ENCODE data around the gene HDAC4.

The HDAC4 gene

DNA sequence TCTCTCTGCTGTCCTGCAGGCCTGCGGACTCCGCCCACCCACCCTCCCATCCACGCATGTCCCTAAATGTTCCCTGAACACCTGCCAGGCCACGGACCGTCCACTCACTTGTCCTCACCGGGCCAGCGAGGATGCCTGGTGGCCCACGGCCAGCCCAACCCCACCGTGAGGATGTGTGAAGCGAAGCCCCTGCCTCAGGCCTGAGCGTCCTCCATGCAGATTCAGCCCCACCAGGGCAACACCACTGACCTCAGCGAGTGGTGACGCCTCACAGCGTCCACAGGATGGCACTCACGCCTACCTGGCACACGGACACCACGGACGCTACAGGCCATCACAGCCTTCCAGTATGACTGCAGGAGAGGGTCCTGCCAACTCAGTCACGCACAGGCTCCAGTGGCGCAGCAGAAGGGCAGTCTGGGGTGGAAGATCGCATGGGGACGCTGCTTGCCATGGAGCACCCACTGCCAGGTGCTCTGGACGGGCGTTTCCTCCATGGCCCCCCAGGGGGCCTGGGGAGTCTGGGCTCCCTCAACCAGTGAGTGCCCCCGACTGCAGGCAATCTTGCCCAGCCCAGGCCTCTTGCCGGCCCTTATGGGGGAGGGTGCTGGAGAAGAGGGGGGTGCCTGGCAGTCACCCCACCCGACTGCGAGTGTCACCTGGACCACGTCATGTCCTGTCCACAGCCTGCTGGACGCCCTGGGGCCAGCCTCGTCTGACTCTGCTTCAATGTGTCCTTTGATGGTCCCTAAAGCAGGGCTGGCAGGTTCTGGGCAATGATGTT lies 25.4 kb downstream of the HDAC4 start:
- Histone ChIP-seq H3K9me2 (ENCODE audit: low read depth, low read length) (no peaks in the 10 kb centered on the region), H4K20me1 (ENCODE audit: insufficient read depth, low read length) (no peaks in the 10 kb centered on the region), H2AFZ (ENCODE audit: low read length) (no peak overlapping the region), H3K9ac (ENCODE audit: low read length) (no peak overlapping the region), H3K4me1 (ENCODE audit: insufficient read depth, low read length, severe bottlenecking) (no peaks in the 10 kb centered on the region), H3K4me2 (ENCODE audit: low read length) (no peak overlapping the region), H3K36me3 (ENCODE audit: insufficient read depth, low read length) (no peaks in the 10 kb centered on the region), H3K79me2 (ENCODE audit: insufficient read depth, low read length) (no peaks in the 10 kb centered on the region), H3K27me3 (ENCODE audit: insufficient read depth, low read length) (no peaks in the 10 kb centered on the region), H3F3A (ENCODE audit: insufficient read depth, low read length) (no peaks in the 10 kb centered on the region), H3K27ac (ENCODE audit: low read depth, low read length, poor library complexity, severe bottlenecking) (no peak overlapping the region), H3K4me3 (ENCODE audit: low read depth, low read length, poor library complexity, severe bottlenecking) (no peak overlapping the region), H3K9me3 (ENCODE audit: low read length) (no peaks in the 10 kb centered on the region)
- TF ChIP-seq CTCF (IDR thresholded peaks at IDR 0.05; ENCODE audit: low read length) (no peak), EZH2 (IDR thresholded peaks at IDR 0.05; ENCODE audit: borderline replicate concordance, low read length) (no peak)

DNA sequence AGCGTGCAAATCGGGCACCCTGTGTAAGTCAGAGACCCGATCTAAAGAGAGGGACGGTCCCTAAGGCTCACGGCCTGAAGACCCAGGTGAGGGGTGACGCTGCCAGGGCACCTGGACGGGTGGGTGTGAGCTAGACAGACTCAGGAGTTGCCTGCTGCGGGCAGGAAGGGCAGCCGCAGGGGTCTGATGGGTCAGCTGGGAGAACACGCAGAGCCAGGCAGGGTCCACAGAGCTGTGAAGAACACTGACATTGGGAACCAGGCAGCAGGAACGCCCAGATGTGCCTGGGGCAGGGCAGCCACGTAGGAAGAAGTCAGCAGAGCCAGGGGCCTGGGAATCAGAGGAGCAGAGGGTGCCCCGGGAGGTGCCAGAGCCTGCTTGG lies 25.9 kb downstream of the HDAC4 start:
- Histone ChIP-seq H3K36me3 (ENCODE audit: insufficient read depth, low read length) (no peaks in the 10 kb centered on the region), H3K79me2 (ENCODE audit: insufficient read depth, low read length) (no peaks in the 10 kb centered on the region), H3K4me2 (ENCODE audit: low read length) (no peak overlapping the region), H2AFZ (ENCODE audit: low read length) (no peak overlapping the region), H3K4me3 (ENCODE audit: low read depth, low read length, poor library complexity, severe bottlenecking) (no peak overlapping the region), H3K9ac (ENCODE audit: low read length) (no peak overlapping the region), H3F3A (ENCODE audit: insufficient read depth, low read length) (no peaks in the 10 kb centered on the region), H3K27me3 (ENCODE audit: insufficient read depth, low read length) (no peaks in the 10 kb centered on the region), H4K20me1 (ENCODE audit: insufficient read depth, low read length) (no peaks in the 10 kb centered on the region), H3K9me2 (ENCODE audit: low read depth, low read length) (no peaks in the 10 kb centered on the region), H3K27ac (ENCODE audit: low read depth, low read length, poor library complexity, severe bottlenecking) (no peak overlapping the region), H3K9me3 (ENCODE audit: low read length) (no peaks in the 10 kb centered on the region), H3K4me1 (ENCODE audit: insufficient read depth, low read length, severe bottlenecking) (no peaks in the 10 kb centered on the region)
- no peak for TF ChIP-seq EZH2 (IDR thresholded peaks at IDR 0.05; ENCODE audit: borderline replicate concordance, low read length)
- no peak for TF ChIP-seq CTCF (IDR thresholded peaks at IDR 0.05; ENCODE audit: low read length)

- Histone ChIP-seq H3K4me3 (ENCODE audit: low read depth, low read length, poor library complexity, severe bottlenecking) (no peak overlapping the region), H3K4me1 (ENCODE audit: insufficient read depth, low read length, severe bottlenecking) (no peaks in the 10 kb centered on the region), H3K27ac (ENCODE audit: low read depth, low read length, poor library complexity, severe bottlenecking) (no peak overlapping the region), H3K4me2 (ENCODE audit: low read length) (no peak overlapping the region), H3K36me3 (ENCODE audit: insufficient read depth, low read length) (no peaks in the 10 kb centered on the region), H3K9me2 (ENCODE audit: low read depth, low read length) (no peaks in the 10 kb centered on the region), H3K9ac (ENCODE audit: low read length) (no peak overlapping the region), H2AFZ (ENCODE audit: low read length) (no peak overlapping the region), H3F3A (ENCODE audit: insufficient read depth, low read length) (no peaks in the 10 kb centered on the region), H3K79me2 (ENCODE audit: insufficient read depth, low read length) (no peaks in the 10 kb centered on the region), H3K27me3 (ENCODE audit: insufficient read depth, low read length) (no peaks in the 10 kb centered on the region), H4K20me1 (ENCODE audit: insufficient read depth, low read length) (no peaks in the 10 kb centered on the region), H3K9me3 (ENCODE audit: low read length) (no peaks in the 10 kb centered on the region)
- TF ChIP-seq CTCF (IDR thresholded peaks at IDR 0.05; ENCODE audit: low read length) (no peak), EZH2 (IDR thresholded peaks at IDR 0.05; ENCODE audit: borderline replicate concordance, low read length) (no peak)
These were observed 28.0 kb downstream of the HDAC4 start for GRCh38 chr2:239372835-239373234.
